ENCODE results near the gene DLEU7. TPM values are rescaled to one million over a fixed set of nuclear protein-coding genes. Genes with fewer than 3 reads are reported as not detected.

DLEU7 gene
- total and polyA plus RNA-seq, 2 of the 13 experiments (the other 11 are each of a cell fraction or from before 2014, with no cell fraction given): not detected

GRCh38 chr13:50867637-50867945 lies 24.1 kb upstream of the DLEU7 start (continued):
- TF ChIP-seq ZNF724P (CRISPR knock-in tag; IDR thresholded peaks at IDR 0.05; ENCODE audit: borderline replicate concordance): no peak

DNA sequence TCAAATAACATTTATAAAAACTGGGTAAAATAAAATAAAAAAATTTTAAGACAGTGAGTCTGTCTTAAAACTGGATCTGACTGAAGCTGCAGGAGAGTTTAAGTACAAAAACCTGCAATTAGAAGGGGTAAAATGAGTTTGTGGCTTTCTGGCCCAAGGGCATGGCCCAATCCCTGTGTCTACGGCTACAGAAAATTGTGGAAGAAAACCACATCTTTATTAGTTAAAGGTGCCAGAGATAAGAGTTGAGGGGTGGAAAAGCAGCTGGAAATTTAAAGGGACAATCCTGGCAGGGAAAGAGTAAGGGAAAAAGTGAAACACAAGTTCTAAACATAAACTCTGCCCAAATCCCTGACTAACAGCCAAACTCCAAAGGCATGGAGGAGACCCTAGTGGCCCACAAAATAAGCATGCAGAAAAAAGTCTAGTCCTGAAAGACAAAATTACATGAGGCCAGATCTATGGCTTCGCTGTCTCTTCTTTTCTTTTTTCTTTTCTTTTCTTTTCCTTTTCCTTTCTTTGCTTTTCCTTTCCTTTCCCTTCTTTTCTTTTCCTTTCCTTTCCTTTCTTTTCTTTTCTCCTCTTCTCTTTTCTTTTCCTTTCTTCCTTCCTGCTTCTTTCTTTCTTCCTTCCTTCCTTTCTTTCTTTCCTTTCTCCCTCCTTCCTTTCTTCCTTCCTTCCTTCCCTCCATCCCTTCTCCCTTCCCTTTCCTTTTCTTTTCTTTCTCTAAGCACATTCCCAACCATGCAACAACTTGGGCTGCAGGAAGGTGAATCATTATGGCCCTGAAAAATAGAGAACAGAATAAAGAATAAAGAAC lies 23.5 kb upstream of the DLEU7 start:
- WGBS (ENCODE audit: low lambda C conversion rate): 51% methylated on average over 2 of the region's 2 CpGs
- DNase-seq (ENCODE audit: low spot score) (no peak), ATAC-seq (no peak), FAIRE-seq (no peak)
- H3K27me3 ChIP-seq (ENCODE audit: control insufficient read depth in 1 of 2, insufficient read depth in 2 of 2, low read length in 2 of 2): no peaks in the 10 kb centered on the region
- no peak overlapping the region for H2AFZ ChIP-seq (ENCODE audit: low read length)
- BruUV-seq (replicated peaks): no TSS peak
- no peak overlapping the region for H3K27ac ChIP-seq (ENCODE audit: extremely low read length, insufficient read depth, low read length)
- H3K9me3 ChIP-seq (ENCODE audit: low read length): no peaks in the 10 kb centered on the region
- no peak overlapping the region for H3K9ac ChIP-seq (ENCODE audit: insufficient read depth, low read depth, low read length)
- H4K20me1 ChIP-seq (ENCODE audit: insufficient read depth, low read length): no peaks in the 10 kb centered on the region
- no peak for TF ChIP-seq RFX3 (CRISPR knock-in tag; IDR thresholded peaks at IDR 0.05)
- no peak for TF ChIP-seq MED1 (CRISPR knock-in tag; IDR thresholded peaks at IDR 0.05)
- TF ChIP-seq SIX4 (CRISPR knock-in tag; IDR thresholded peaks at IDR 0.05): no peak
- no peak for TF ChIP-seq CHD4 (IDR thresholded peaks at IDR 0.05; ENCODE audit: borderline replicate concordance, low read length)
- TF ChIP-seq SRSF9 (IDR thresholded peaks at IDR 0.05; ENCODE audit: borderline replicate concordance, insufficient read depth, low read depth, low read length, poor library complexity, severe bottlenecking): peak; percentile 69
- TF ChIP-seq RCOR2 (CRISPR knock-in tag; IDR thresholded peaks at IDR 0.05): no peak
- TF ChIP-seq ZFP90 (CRISPR knock-in tag; IDR thresholded peaks at IDR 0.05; ENCODE audit: borderline replicate concordance): no peak
- no peak for TF ChIP-seq FOXM1 (CRISPR knock-in tag; IDR thresholded peaks at IDR 0.05)
- intact Hi-C loops (cut with micrococcal nuclease; ENCODE audit: unreplicated experiment): no loop called here
- H3K36me3 ChIP-seq (replicated peaks in 1 of 2; ENCODE audit: control insufficient read depth in 1 of 2, insufficient read depth in 2 of 2, low read length in 2 of 2): no peaks in the 10 kb centered on the region
- H3K4me1 ChIP-seq (ENCODE audit: insufficient read depth, low read length): no peaks in the 10 kb centered on the region
- H3K79me2 ChIP-seq (ENCODE audit: insufficient read depth, low read length): no peaks in the 10 kb centered on the region
- ChIA-PET CTCF (ENCODE audit: low intra/inter-chr PET ratio, low total read pairs) (no interaction called here), POLR2A (no interaction called here)
- H3K4me3 ChIP-seq (replicated peaks in 1 of 3; ENCODE audit: insufficient read depth in 1 of 3, low read depth in 2 of 3, low read length in 3 of 3): no peak overlapping the region
- in situ Hi-C loops (cut with HindIII; ENCODE audit: extremely low pct_ligation_motif_present, low pct_unique_long_range_greater_than_20kb): no loop called here
- no peak overlapping the region for H3K4me2 ChIP-seq (ENCODE audit: low read depth, low read length)
